ENCODE measurements around the gene TNS1.

GRCh38 chr2:217910875-217911212 is 92.0 kb downstream of the TNS1 start:
- TF ChIP-seq, protein P1, sequence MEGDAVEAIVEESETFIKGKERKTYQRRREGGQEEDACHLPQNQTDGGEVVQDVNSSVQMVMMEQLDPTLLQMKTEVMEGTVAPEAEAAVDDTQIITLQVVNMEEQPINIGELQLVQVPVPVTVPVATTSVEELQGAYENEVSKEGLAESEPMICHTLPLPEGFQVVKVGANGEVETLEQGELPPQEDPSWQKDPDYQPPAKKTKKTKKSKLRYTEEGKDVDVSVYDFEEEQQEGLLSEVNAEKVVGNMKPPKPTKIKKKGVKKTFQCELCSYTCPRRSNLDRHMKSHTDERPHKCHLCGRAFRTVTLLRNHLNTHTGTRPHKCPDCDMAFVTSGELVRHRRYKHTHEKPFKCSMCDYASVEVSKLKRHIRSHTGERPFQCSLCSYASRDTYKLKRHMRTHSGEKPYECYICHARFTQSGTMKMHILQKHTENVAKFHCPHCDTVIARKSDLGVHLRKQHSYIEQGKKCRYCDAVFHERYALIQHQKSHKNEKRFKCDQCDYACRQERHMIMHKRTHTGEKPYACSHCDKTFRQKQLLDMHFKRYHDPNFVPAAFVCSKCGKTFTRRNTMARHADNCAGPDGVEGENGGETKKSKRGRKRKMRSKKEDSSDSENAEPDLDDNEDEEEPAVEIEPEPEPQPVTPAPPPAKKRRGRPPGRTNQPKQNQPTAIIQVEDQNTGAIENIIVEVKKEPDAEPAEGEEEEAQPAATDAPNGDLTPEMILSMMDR (IDR thresholded peaks at IDR 0.05) = no peak
- TF ChIP-seq POLR2A (IDR thresholded peaks at IDR 0.05) = no peak

All from thyroid gland (tissue), 4 donors.